Endothelial cell of umbilical vein (primary cell): ENCODE results near the gene CAMKMT. TPM values are rescaled to one million over a fixed set of nuclear protein-coding genes. Genes with fewer than 3 reads are reported as not detected.

ENCODE experiments used
- BruUV-seq: library from RNA; stranded (reverse); fragments of 400-500 nt; replicated peaks from 2 replicates; lab custom pipeline; 2021; lab: Mats Ljungman, UMichigan
- CTCF ChIA-PET: fragments of 300-600, 350-600 bp; sonication (Branson Sonifier 250); formaldehyde crosslinking; loops from one replicate; lab custom pipeline; 2021; ENCODE audit warnings: antibody characterized with exemption, inconsistent platforms; lab: Charles Lee
- POLR2A ChIA-PET: fragments of 300-600, 350-600 bp; sonication (Branson Sonifier 250); formaldehyde crosslinking; loops from one replicate; lab custom pipeline; 2021; ENCODE audit warnings: antibody characterized with exemption, inconsistent platforms; lab: Charles Lee
- DNase-seq: peaks from one replicate; pipeline ENCODE4 v3.0.0-alpha.2; 2011; ENCODE audit warnings: low read depth, low spot score
- FAIRE-seq: peaks from 2 replicates; lab custom pipeline; 2011; peaks lifted over from hg19 to GRCh38; lab: Jason Lieb, UNC
- H2AFZ ChIP-seq: 2 replicates; pipeline ENCODE4 v1.6.0; 2012; ENCODE audit warnings: low read depth, low read length, control low read depth, inconsistent platforms
- H3K27ac ChIP-seq: 2 replicates; pipeline ENCODE4 v1.5.1; 2011; ENCODE audit warnings: low read depth, mild to moderate bottlenecking, control low read depth, low read length, moderate library complexity; ENCODE audit not compliant: insufficient read depth
- H3K27me3 ChIP-seq, 2 experiments: 2 replicates each; pipeline versions ENCODE4 v1.6.0 to v1.6.1; 2011; ENCODE audit warnings: low read length in 2 of 2, mixed read lengths in 1 of 2; ENCODE audit not compliant: control insufficient read depth in 2 of 2, insufficient read depth in 2 of 2
- H3K36me3 ChIP-seq, 2 experiments: 2 replicates in 1 of 2; 3 replicates in 1 of 2; pipeline ENCODE4 v1.5.1; 2011; ENCODE audit warnings: low read length in 2 of 2, mild to moderate bottlenecking in 1 of 2, moderate library complexity in 1 of 2; ENCODE audit not compliant: control insufficient read depth in 2 of 2, insufficient read depth in 2 of 2; ENCODE audit errors: extremely low read depth in 1 of 2
- H3K4me1 ChIP-seq: 3 replicates; pipeline ENCODE4 v1.5.1; 2011; ENCODE audit warnings: mild to moderate bottlenecking, low read length; ENCODE audit not compliant: control insufficient read depth, insufficient read depth; ENCODE audit errors: extremely low read depth
- H3K4me2 ChIP-seq: 2 replicates; pipeline ENCODE4 v1.6.1; 2011; ENCODE audit warnings: low read length, control low read depth, mixed read lengths; ENCODE audit not compliant: insufficient read depth
- H3K4me3 ChIP-seq, 3 experiments: fragments of 200-600 bp in 1 of 3; sonication (generic), shearing (Covaris generic) in 1 of 3; replicated peaks in 1 of 3; 2 replicates each; pipeline ENCODE4 v1.5.1; 2011 to 2016; ENCODE audit warnings: control low read depth in 3 of 3, low read length in 3 of 3, mild to moderate bottlenecking in 2 of 3, inconsistent platforms in 1 of 3, low read depth in 1 of 3, moderate library complexity in 1 of 3; ENCODE audit not compliant: insufficient read depth in 1 of 3
- H3K79me2 ChIP-seq: 2 replicates; pipeline ENCODE4 v1.6.0; 2012; ENCODE audit warnings: low read length, inconsistent platforms; ENCODE audit not compliant: control insufficient read depth, insufficient read depth
- H3K9ac ChIP-seq: replicated peaks from 2 replicates; pipeline ENCODE3; 2011; ENCODE audit warnings: low read length, control low read depth; ENCODE audit not compliant: insufficient read depth; ENCODE audit errors: extremely low read depth
- H3K9me1 ChIP-seq: replicated peaks from 3 replicates; pipeline ENCODE4 v1.6.0; 2011; ENCODE audit warnings: mild to moderate bottlenecking, low read length; ENCODE audit not compliant: control insufficient read depth, insufficient read depth; ENCODE audit errors: extremely low read depth
- H3K9me3 ChIP-seq: replicated peaks from 2 replicates; pipeline ENCODE4 v1.5.1; 2012; ENCODE audit warnings: low read length, inconsistent platforms; ENCODE audit not compliant: control insufficient read depth, insufficient read depth
- H4K20me1 ChIP-seq: replicated peaks from 2 replicates; pipeline ENCODE3; 2011; ENCODE audit warnings: mild to moderate bottlenecking, low read length; ENCODE audit not compliant: control insufficient read depth, insufficient read depth; ENCODE audit errors: extremely low read depth
- EZH2 ChIP-seq: IDR thresholded peaks from 2 replicates; pipeline ENCODE4 v1.6.1; 2012; ENCODE audit warnings: borderline replicate concordance, low read depth, mild to moderate bottlenecking, moderate library complexity, low read length, inconsistent platforms; ENCODE audit not compliant: severe bottlenecking
- FOS ChIP-seq: IDR thresholded peaks from 2 replicates; pipeline ENCODE4 v1.6.1; 2011; ENCODE audit warnings: mild to moderate bottlenecking, low read length, moderate library complexity, borderline replicate concordance; ENCODE audit not compliant: insufficient read depth
- GATA2 ChIP-seq: IDR thresholded peaks from 2 replicates; pipeline ENCODE4 v1.7.0; 2011; ENCODE audit warnings: low read depth, mild to moderate bottlenecking, moderate library complexity, mixed read lengths, low read length; ENCODE audit not compliant: insufficient read length, insufficient read depth
- JUN ChIP-seq: IDR thresholded peaks from 2 replicates; pipeline ENCODE4 v1.6.1; 2011; ENCODE audit warnings: borderline replicate concordance, low read depth; ENCODE audit not compliant: insufficient read length, insufficient read depth
- MYC ChIP-seq: IDR thresholded peaks from one replicate; pipeline ENCODE4 v1.6.1; 2011; ENCODE audit warnings: mild to moderate bottlenecking, low read depth, low read length
- POLR2A ChIP-seq: IDR thresholded peaks from 2 replicates; pipeline ENCODE4 v1.6.1; 2012; ENCODE audit warnings: low read depth, mild to moderate bottlenecking, control low read depth, low read length
- POLR2AphosphoS5 ChIP-seq: IDR thresholded peaks from 2 replicates; pipeline ENCODE4 v1.6.1; 2012; ENCODE audit warnings: low read depth, mild to moderate bottlenecking, control low read depth, low read length, moderate library complexity; ENCODE audit not compliant: insufficient read depth
- dilution Hi-C: fragments of 300-500 bp; cut with MboI; formaldehyde crosslinking; loops from one replicate; pipeline ENCODE4 v1.15.0; 2019; ENCODE audit warnings: low sequenced_read_pairs; ENCODE audit not compliant: extremely low pct_ligation_motif_present
- intact Hi-C: fragments of 100-400 bp; cut with micrococcal nuclease; formaldehyde crosslinking; loops from one replicate; pipeline ENCODE4 v1.10.0; 2022
- polyA plus RNA-seq, 4 experiments: library from polyadenylated mRNA; depleted of rRNA in 3 of 4; stranded (reverse) in 3 of 4; unstranded in 1 of 4; fragments of >200 nt; gene quantifications; 2 replicates each; pipeline versions ENCODE4 v1.2.1 to v1.2.3, GENCODE V29; 2011 to 2012; ENCODE audit warnings: missing spikeins in 1 of 4
- total RNA-seq: library from RNA; stranded (reverse); gene quantifications from 2 replicates; pipeline ENCODE4 v1.2.3, GENCODE V29; 2021
- TF ChIP-seq, protein P1 (sequence below): IDR thresholded peaks from 2 replicates; pipeline ENCODE4 v1.6.1; 2011; ENCODE audit not compliant: insufficient read depth, insufficient read length
- TF ChIP-seq, protein P2 (sequence below), 2 donors: IDR thresholded peaks; 1 replicate in 1 of 2; 2 replicates in 1 of 2; pipeline ENCODE4 v1.5.1; 2011; ENCODE audit warnings: low read length in 2 of 2, mild to moderate bottlenecking in 2 of 2, moderate library complexity in 2 of 2, control low read depth in 1 of 2, inconsistent platforms in 1 of 2, low read depth in 1 of 2; ENCODE audit not compliant: insufficient read depth in 1 of 2; ENCODE audit errors: extremely low read depth in 1 of 2

Gene CAMKMT
- total and polyA plus RNA-seq, 2 donors (not counting 3 experiments of a cell fraction or from before 2014, with no cell fraction given) = 4.1 to 10.7 TPM

DNA sequence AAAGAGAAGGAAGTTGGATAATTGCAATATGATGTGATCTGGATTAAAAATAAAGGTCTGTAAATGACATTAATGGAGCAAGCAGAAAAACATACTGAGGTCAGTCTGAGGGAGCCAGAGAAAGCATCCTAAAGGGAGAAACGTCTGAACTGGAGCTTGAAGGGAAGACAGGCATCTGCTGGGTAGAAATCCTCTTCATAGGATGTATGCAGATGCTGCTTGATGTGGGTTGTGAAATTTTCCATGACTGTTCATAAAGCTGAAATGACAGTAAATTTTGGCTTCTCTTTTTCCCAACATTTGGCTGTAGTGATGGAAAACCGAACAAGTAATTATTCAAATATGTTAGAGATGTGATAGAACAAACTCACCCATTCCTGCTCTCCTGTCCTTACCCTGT lies 287.6 kb downstream of the CAMKMT start:
- no peaks in the 10 kb centered on the region for H3K79me2 ChIP-seq
- TF ChIP-seq POLR2A = no peak
- no peak for TF ChIP-seq POLR2AphosphoS5
- TF ChIP-seq, protein P1, sequence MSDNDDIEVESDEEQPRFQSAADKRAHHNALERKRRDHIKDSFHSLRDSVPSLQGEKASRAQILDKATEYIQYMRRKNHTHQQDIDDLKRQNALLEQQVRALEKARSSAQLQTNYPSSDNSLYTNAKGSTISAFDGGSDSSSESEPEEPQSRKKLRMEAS = no peak
- no peak for TF ChIP-seq GATA2
- no peak for TF ChIP-seq MYC
- TF ChIP-seq EZH2 = no peak
- no peak for TF ChIP-seq JUN
- no peak for TF ChIP-seq FOS
- TF ChIP-seq, protein P2, sequence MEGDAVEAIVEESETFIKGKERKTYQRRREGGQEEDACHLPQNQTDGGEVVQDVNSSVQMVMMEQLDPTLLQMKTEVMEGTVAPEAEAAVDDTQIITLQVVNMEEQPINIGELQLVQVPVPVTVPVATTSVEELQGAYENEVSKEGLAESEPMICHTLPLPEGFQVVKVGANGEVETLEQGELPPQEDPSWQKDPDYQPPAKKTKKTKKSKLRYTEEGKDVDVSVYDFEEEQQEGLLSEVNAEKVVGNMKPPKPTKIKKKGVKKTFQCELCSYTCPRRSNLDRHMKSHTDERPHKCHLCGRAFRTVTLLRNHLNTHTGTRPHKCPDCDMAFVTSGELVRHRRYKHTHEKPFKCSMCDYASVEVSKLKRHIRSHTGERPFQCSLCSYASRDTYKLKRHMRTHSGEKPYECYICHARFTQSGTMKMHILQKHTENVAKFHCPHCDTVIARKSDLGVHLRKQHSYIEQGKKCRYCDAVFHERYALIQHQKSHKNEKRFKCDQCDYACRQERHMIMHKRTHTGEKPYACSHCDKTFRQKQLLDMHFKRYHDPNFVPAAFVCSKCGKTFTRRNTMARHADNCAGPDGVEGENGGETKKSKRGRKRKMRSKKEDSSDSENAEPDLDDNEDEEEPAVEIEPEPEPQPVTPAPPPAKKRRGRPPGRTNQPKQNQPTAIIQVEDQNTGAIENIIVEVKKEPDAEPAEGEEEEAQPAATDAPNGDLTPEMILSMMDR (IDR thresholded peaks at IDR 0.05; ENCODE audit: extremely low read depth in 1 of 2, insufficient read depth in 1 of 2, low read depth in 1 of 2, low read length in 2 of 2) = no peak
- FAIRE-seq (no peak), DNase-seq (no peak)
- ChIA-PET CTCF (no interaction called here), POLR2A (no interaction called here)
- H2AFZ ChIP-seq = no peak overlapping the region
- H3K9me1 ChIP-seq = no peaks in the 10 kb centered on the region
- H3K9ac ChIP-seq = no peak overlapping the region
- no peaks in the 10 kb centered on the region for H4K20me1 ChIP-seq
- no peaks in the 10 kb centered on the region for H3K4me1 ChIP-seq
- no peak overlapping the region for H3K4me2 ChIP-seq
- BruUV-seq = no TSS peak
- dilution Hi-C loops = no loop called here
- no peak overlapping the region for H3K27ac ChIP-seq
- no peaks in the 10 kb centered on the region for H3K27me3 ChIP-seq
- no peaks in the 10 kb centered on the region for H3K36me3 ChIP-seq
- no peak overlapping the region for H3K4me3 ChIP-seq
- H3K9me3 ChIP-seq = no peaks in the 10 kb centered on the region
- intact Hi-C loops = no loop called here
